GM12878 (cell line): Measurements from ENCODE around the gene ITPR3. TPM values are rescaled to one million over a fixed set of nuclear protein-coding genes. Genes with fewer than 3 reads are reported as not detected.
A peak's percentile ranks its signal among the peaks of the same experiment; 100 is the strongest.

ENCODE experiments used
- BACH1 ChIP-seq: fragments of 450-650 bp; IDR thresholded peaks from 2 replicates; pipeline ENCODE4 v1.6.1; 2017; ENCODE audit warnings: mild to moderate bottlenecking, borderline replicate concordance
- E2F8 ChIP-seq: fragments of 450-650 bp; IDR thresholded peaks from 2 replicates; pipeline ENCODE4 v1.6.1; 2018; ENCODE audit warnings: mild to moderate bottlenecking, low read depth, moderate library complexity; ENCODE audit not compliant: partially characterized antibody
- EED ChIP-seq: sonication (generic); IDR thresholded peaks from 2 replicates; pipeline ENCODE4 v1.6.1; 2016; ENCODE audit warnings: antibody characterized with exemption, low read depth
- IKZF1 ChIP-seq: fragments of 450-650 bp; conservative IDR thresholded peaks from 2 replicates; pipeline ENCODE4 v1.6.1; 2017; ENCODE audit warnings: antibody characterized with exemption, mild to moderate bottlenecking
- MEF2B ChIP-seq: fragments of 450-650 bp; IDR thresholded peaks from 2 replicates; pipeline ENCODE4 v1.6.1; 2018; ENCODE audit warnings: mild to moderate bottlenecking, moderate library complexity; ENCODE audit not compliant: partially characterized antibody, poor library complexity, severe bottlenecking
- MYC ChIP-seq: IDR thresholded peaks from 2 replicates; pipeline ENCODE4 v1.6.1; 2011; ENCODE audit warnings: mild to moderate bottlenecking, low read length, moderate library complexity, inconsistent platforms; ENCODE audit not compliant: insufficient read depth, insufficient replicate concordance, insufficient read length, severe bottlenecking
- PML ChIP-seq: IDR thresholded peaks from 2 replicates; pipeline ENCODE4 v1.6.1; 2012; ENCODE audit warnings: low read length, inconsistent platforms
- POLR2A ChIP-seq: IDR thresholded peaks from 2 replicates; pipeline ENCODE4 v1.6.1; 2011; ENCODE audit warnings: low read depth, mild to moderate bottlenecking, low read length
- POLR2AphosphoS2 ChIP-seq: IDR thresholded peaks from 2 replicates; pipeline ENCODE4 v1.6.1; 2011; ENCODE audit warnings: low read depth, mild to moderate bottlenecking, low read length, improper control_type of control experiment, moderate library complexity
- POU2F2 ChIP-seq: IDR thresholded peaks from 3 replicates; pipeline ENCODE4 v1.6.1; 2011; ENCODE audit warnings: low read depth, mild to moderate bottlenecking, low read length, borderline replicate concordance
- RCOR1 ChIP-seq: conservative IDR thresholded peaks from 2 replicates; pipeline ENCODE4 v1.6.1; 2012; ENCODE audit warnings: low read depth, low read length, improper control_type of control experiment
- RELA ChIP-seq: fragments of 450-650 bp; IDR thresholded peaks from 2 replicates; pipeline ENCODE4 v1.8.0; 2014; ENCODE audit warnings: borderline replicate concordance; ENCODE audit not compliant: partially characterized antibody
- SIX5 ChIP-seq: IDR thresholded peaks from 2 replicates; pipeline ENCODE4 v1.6.1; 2011; ENCODE audit warnings: mild to moderate bottlenecking, low read depth, low read length, moderate library complexity; ENCODE audit not compliant: severe bottlenecking
- SMAD5 ChIP-seq: IDR thresholded peaks from 2 replicates; pipeline ENCODE4 v1.6.1; 2016; ENCODE audit warnings: antibody characterized with exemption, low read depth
- SREBF2 ChIP-seq: IDR thresholded peaks from 2 replicates; pipeline ENCODE4 v1.6.1; 2012; ENCODE audit warnings: mild to moderate bottlenecking, low read length
- SRF ChIP-seq, 2 experiments: IDR thresholded peaks; 2 replicates each; pipeline ENCODE4 v1.6.1; 2011; ENCODE audit warnings: low read depth in 2 of 2, low read length in 2 of 2, mild to moderate bottlenecking in 1 of 2, moderate library complexity in 1 of 2
- TARDBP ChIP-seq: IDR thresholded peaks from 2 replicates; pipeline ENCODE4 v1.6.1; 2016; ENCODE audit warnings: borderline replicate concordance
- TCF3 ChIP-seq: IDR thresholded peaks from 2 replicates; pipeline ENCODE4 v1.6.1; 2012; ENCODE audit warnings: low read depth, mild to moderate bottlenecking, low read length, borderline replicate concordance; ENCODE audit not compliant: insufficient read depth
- TCF7 ChIP-seq: IDR thresholded peaks from 2 replicates; pipeline ENCODE4 v1.6.1; 2014; ENCODE audit warnings: antibody characterized with exemption, borderline replicate concordance
- USF1 ChIP-seq: IDR thresholded peaks from 2 replicates; pipeline ENCODE4 v1.6.1; 2011; ENCODE audit warnings: borderline replicate concordance, low read depth, mild to moderate bottlenecking, moderate library complexity, mixed read lengths, low read length; ENCODE audit not compliant: insufficient read depth; ENCODE audit errors: extremely low read length
- ZNF622 ChIP-seq: fragments of 450-650 bp; IDR thresholded peaks from 2 replicates; pipeline ENCODE4 v1.6.1; 2017; ENCODE audit warnings: mild to moderate bottlenecking, inconsistent platforms
- ZSCAN29 ChIP-seq: fragments of 450-650 bp; IDR thresholded peaks from 2 replicates; pipeline ENCODE4 v1.6.1; 2017; ENCODE audit warnings: mild to moderate bottlenecking, moderate library complexity
- polyA plus RNA-seq, 11 experiments: library from polyadenylated mRNA; depleted of rRNA in 4 of 11; unstranded in 6 of 11; stranded (reverse) in 5 of 11; fragments of >200 nt; fragmentation: Nextera tagmentation in 4 of 11; fragmentation: Illumina TruSeq in 1 of 11; extraction: Ambion mirVana in 4 of 11; extraction: Trizol in 1 of 11; gene quantifications; 1 replicate in 1 of 11; 2 replicates in 10 of 11; pipeline versions ENCODE4 v1.2.1 to v1.2.3, GENCODE V29; 2011 to 2016; ENCODE audit warnings: inconsistent platforms in 2 of 11, missing spikeins in 2 of 11, low read depth in 1 of 11
- total RNA-seq, 4 experiments: library from RNA; depleted of rRNA in 3 of 4; stranded (reverse); fragments of >200 nt in 3 of 4; fragmentation: Illumina TruSeq in 1 of 4; extraction: Trizol in 1 of 4; gene quantifications; 2 replicates each; pipeline versions ENCODE4 v1.2.1 to v1.2.3, GENCODE V29; 2013 to 2021
- TF ChIP-seq, protein P1 (sequence below): IDR thresholded peaks from 2 replicates; pipeline ENCODE4 v1.6.1; 2011; ENCODE audit warnings: low read depth, low read length, improper control_type of control experiment, borderline replicate concordance
- TF ChIP-seq, protein P2 (sequence below): fragments of 450-650 bp; IDR thresholded peaks from 2 replicates; pipeline ENCODE4 v1.6.1; 2017; ENCODE audit warnings: borderline replicate concordance

The ITPR3 gene
- total and polyA plus RNA-seq, 10 of the 15 experiments (the other 5 are each of a cell fraction or from before 2014, with no cell fraction given), result 0.32 to 34.0 (median 11.9) TPM

GRCh38 chr6:33711140-33712129, 90.3 kb downstream of the ITPR3 start, which contains the start of gene UQCC2 (continued):
- TF ChIP-seq USF1, result peak; percentile 75
- no peak; the same call in 1 of the 2 replicates for TF ChIP-seq EED
- TF ChIP-seq RCOR1, result 0 out of 2 replicates have a peak, but pooled peaks have one; percentile 10
- no peak for TF ChIP-seq SREBF2
- no peak for TF ChIP-seq TCF7
- TF ChIP-seq TCF3, result no peak
- peak; percentile 64 for TF ChIP-seq E2F8
- peak; percentile 40 for TF ChIP-seq MYC
- TF ChIP-seq SMAD5, result no peak; the same call in 1 of the 2 replicates
- peak; percentile 77; the same call in 1 of the 2 replicates for TF ChIP-seq TARDBP
- TF ChIP-seq PML, result peak; percentile 96; the same call in 1 of the 2 replicates
- TF ChIP-seq POU2F2, result peak; percentile 97
- TF ChIP-seq, protein P1, sequence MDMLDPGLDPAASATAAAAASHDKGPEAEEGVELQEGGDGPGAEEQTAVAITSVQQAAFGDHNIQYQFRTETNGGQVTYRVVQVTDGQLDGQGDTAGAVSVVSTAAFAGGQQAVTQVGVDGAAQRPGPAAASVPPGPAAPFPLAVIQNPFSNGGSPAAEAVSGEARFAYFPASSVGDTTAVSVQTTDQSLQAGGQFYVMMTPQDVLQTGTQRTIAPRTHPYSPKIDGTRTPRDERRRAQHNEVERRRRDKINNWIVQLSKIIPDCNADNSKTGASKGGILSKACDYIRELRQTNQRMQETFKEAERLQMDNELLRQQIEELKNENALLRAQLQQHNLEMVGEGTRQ, result peak; percentile 53
- TF ChIP-seq RELA, result peak; percentile 23
- no peak for TF ChIP-seq SIX5
- 0 out of 2 replicates have a peak, but pooled peaks have one; percentile 79 for TF ChIP-seq POLR2AphosphoS2
- TF ChIP-seq ZSCAN29, result no peak
- TF ChIP-seq ZNF622, result no peak
- peak; percentile 67 for TF ChIP-seq MEF2B
- TF ChIP-seq POLR2A, result peak; percentile 93
- peak; percentile 67 for TF ChIP-seq IKZF1
- peak; percentile 47; the same call in 1 of the 2 replicates for TF ChIP-seq BACH1
- TF ChIP-seq, protein P2, sequence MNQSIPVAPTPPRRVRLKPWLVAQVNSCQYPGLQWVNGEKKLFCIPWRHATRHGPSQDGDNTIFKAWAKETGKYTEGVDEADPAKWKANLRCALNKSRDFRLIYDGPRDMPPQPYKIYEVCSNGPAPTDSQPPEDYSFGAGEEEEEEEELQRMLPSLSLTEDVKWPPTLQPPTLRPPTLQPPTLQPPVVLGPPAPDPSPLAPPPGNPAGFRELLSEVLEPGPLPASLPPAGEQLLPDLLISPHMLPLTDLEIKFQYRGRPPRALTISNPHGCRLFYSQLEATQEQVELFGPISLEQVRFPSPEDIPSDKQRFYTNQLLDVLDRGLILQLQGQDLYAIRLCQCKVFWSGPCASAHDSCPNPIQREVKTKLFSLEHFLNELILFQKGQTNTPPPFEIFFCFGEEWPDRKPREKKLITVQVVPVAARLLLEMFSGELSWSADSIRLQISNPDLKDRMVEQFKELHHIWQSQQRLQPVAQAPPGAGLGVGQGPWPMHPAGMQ, result no peak
- TF ChIP-seq SRF (IDR thresholded peaks at IDR 0.05; ENCODE audit: low read depth in 2 of 2, low read length in 2 of 2), result 0 out of 4 replicates have a peak, but pooled peaks of 1 of the 2 experiments have one; percentile 7
